ENCODE measurements around the gene CALR3. TPM values are rescaled to one million over a fixed set of nuclear protein-coding genes. Genes with fewer than 3 reads are reported as not detected.

CALR3 gene
- total and polyA plus RNA-seq, 4 donors: 0.05 to 0.08 TPM; not detected in 2

GRCh38 chr19:16509141-16510061 lies 13.4 kb upstream of the CALR3 start:
- H3K4me1 ChIP-seq (ENCODE audit: control insufficient read depth in 4 of 4, insufficient read depth in 4 of 4, low read length in 3 of 4): peaks cover 0 to 2% (median 0%) of the 10 kb centered on the region in 4 donors
- H3K9me3 ChIP-seq (ENCODE audit: control insufficient read depth in 4 of 4, low read length in 3 of 4): no peaks in the 10 kb centered on the region
- no peak overlapping the region for H3K9ac ChIP-seq (ENCODE audit: low read depth in 1 of 2, low read length in 2 of 2)
- WGBS: 95% methylated on average over 28 of the region's 28 CpGs
- TF ChIP-seq, protein P1, sequence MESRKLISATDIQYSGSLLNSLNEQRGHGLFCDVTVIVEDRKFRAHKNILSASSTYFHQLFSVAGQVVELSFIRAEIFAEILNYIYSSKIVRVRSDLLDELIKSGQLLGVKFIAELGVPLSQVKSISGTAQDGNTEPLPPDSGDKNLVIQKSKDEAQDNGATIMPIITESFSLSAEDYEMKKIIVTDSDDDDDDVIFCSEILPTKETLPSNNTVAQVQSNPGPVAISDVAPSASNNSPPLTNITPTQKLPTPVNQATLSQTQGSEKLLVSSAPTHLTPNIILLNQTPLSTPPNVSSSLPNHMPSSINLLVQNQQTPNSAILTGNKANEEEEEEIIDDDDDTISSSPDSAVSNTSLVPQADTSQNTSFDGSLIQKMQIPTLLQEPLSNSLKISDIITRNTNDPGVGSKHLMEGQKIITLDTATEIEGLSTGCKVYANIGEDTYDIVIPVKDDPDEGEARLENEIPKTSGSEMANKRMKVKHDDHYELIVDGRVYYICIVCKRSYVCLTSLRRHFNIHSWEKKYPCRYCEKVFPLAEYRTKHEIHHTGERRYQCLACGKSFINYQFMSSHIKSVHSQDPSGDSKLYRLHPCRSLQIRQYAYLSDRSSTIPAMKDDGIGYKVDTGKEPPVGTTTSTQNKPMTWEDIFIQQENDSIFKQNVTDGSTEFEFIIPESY (IDR thresholded peaks at IDR 0.05): no peak
- TF ChIP-seq NR2F2 (IDR thresholded peaks at IDR 0.05): no peak
- TF ChIP-seq, protein P2, sequence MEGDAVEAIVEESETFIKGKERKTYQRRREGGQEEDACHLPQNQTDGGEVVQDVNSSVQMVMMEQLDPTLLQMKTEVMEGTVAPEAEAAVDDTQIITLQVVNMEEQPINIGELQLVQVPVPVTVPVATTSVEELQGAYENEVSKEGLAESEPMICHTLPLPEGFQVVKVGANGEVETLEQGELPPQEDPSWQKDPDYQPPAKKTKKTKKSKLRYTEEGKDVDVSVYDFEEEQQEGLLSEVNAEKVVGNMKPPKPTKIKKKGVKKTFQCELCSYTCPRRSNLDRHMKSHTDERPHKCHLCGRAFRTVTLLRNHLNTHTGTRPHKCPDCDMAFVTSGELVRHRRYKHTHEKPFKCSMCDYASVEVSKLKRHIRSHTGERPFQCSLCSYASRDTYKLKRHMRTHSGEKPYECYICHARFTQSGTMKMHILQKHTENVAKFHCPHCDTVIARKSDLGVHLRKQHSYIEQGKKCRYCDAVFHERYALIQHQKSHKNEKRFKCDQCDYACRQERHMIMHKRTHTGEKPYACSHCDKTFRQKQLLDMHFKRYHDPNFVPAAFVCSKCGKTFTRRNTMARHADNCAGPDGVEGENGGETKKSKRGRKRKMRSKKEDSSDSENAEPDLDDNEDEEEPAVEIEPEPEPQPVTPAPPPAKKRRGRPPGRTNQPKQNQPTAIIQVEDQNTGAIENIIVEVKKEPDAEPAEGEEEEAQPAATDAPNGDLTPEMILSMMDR (IDR thresholded peaks at IDR 0.05; ENCODE audit: low read depth, low read length, missing input control): no peak
- no peak overlapping the region for H3K27ac ChIP-seq (ENCODE audit: low read depth in 1 of 2, low read length in 2 of 2)
- no peak overlapping the region for H3K4me3 ChIP-seq (ENCODE audit: low read depth in 1 of 3, low read length in 3 of 3)
- no peaks in the 10 kb centered on the region for H3K27me3 ChIP-seq (ENCODE audit: control insufficient read depth in 4 of 4, insufficient read depth in 4 of 4, low read length in 3 of 4)
- peaks cover 3 to 6% (median 4%) of the 10 kb centered on the region in 4 donors for H3K36me3 ChIP-seq (ENCODE audit: control insufficient read depth in 4 of 4, insufficient read depth in 3 of 4, low read depth in 1 of 4, low read length in 3 of 4)
- no peak for DNase-seq (ENCODE audit: low spot score)

DNA sequence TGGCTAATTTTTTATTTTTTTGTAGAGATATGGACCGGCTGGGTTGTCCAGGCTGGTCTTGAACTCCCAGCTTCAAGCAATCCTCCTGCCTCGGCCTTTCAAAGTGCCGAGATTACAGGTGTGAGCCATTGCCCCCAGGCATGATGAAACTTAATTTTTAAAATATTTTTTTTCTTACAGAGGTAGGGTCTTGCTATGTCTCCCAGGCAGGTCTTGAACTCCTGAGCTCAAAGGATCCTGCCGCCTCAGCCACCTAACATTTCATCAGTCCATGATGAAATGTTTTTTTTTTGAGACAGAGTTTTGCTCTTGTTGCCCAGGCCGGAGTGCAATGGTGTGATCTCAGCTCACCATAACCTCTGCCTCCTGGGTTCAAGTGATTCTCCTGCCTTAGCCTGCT lies 12.6 kb upstream of the CALR3 start:
- H3K27ac ChIP-seq (ENCODE audit: low read depth in 1 of 2, low read length in 2 of 2): no peak overlapping the region
- TF ChIP-seq EGR1 (IDR thresholded peaks at IDR 0.05; ENCODE audit: low read depth in 2 of 2) (no peak), YY1 (IDR thresholded peaks at IDR 0.05) (no peak), RAD21 (IDR thresholded peaks at IDR 0.05) (no peak), RXRA (IDR thresholded peaks at IDR 0.05) (no peak), TAF1 (conservative IDR thresholded peaks at IDR 0.05) (no peak)
- TF ChIP-seq, protein P3, sequence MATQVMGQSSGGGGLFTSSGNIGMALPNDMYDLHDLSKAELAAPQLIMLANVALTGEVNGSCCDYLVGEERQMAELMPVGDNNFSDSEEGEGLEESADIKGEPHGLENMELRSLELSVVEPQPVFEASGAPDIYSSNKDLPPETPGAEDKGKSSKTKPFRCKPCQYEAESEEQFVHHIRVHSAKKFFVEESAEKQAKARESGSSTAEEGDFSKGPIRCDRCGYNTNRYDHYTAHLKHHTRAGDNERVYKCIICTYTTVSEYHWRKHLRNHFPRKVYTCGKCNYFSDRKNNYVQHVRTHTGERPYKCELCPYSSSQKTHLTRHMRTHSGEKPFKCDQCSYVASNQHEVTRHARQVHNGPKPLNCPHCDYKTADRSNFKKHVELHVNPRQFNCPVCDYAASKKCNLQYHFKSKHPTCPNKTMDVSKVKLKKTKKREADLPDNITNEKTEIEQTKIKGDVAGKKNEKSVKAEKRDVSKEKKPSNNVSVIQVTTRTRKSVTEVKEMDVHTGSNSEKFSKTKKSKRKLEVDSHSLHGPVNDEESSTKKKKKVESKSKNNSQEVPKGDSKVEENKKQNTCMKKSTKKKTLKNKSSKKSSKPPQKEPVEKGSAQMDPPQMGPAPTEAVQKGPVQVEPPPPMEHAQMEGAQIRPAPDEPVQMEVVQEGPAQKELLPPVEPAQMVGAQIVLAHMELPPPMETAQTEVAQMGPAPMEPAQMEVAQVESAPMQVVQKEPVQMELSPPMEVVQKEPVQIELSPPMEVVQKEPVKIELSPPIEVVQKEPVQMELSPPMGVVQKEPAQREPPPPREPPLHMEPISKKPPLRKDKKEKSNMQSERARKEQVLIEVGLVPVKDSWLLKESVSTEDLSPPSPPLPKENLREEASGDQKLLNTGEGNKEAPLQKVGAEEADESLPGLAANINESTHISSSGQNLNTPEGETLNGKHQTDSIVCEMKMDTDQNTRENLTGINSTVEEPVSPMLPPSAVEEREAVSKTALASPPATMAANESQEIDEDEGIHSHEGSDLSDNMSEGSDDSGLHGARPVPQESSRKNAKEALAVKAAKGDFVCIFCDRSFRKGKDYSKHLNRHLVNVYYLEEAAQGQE (IDR thresholded peaks at IDR 0.05): no peak
- TF ChIP-seq, protein P4, sequence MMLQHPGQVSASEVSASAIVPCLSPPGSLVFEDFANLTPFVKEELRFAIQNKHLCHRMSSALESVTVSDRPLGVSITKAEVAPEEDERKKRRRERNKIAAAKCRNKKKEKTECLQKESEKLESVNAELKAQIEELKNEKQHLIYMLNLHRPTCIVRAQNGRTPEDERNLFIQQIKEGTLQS (IDR thresholded peaks at IDR 0.05): no peak
- TF ChIP-seq, protein P2 (IDR thresholded peaks at IDR 0.05; ENCODE audit: low read depth, low read length, missing input control): no peak

More for the DNA sequence above, 12.6 kb upstream of the CALR3 start:
- WGBS: 96% methylated on average over 5 of the region's 5 CpGs
- DNase-seq (ENCODE audit: low spot score): no peak
- H3K4me3 ChIP-seq (ENCODE audit: low read depth in 1 of 3, low read length in 3 of 3): no peak overlapping the region
- H3K4me1 ChIP-seq (ENCODE audit: control insufficient read depth in 4 of 4, insufficient read depth in 4 of 4, low read length in 3 of 4): peaks cover 0 to 2% (median 0%) of the 10 kb centered on the region in 4 donors
- H3K9me3 ChIP-seq (ENCODE audit: control insufficient read depth in 4 of 4, low read length in 3 of 4): no peaks in the 10 kb centered on the region
- peaks cover 3 to 9% (median 8%) of the 10 kb centered on the region in 4 donors for H3K36me3 ChIP-seq (ENCODE audit: control insufficient read depth in 4 of 4, insufficient read depth in 3 of 4, low read depth in 1 of 4, low read length in 3 of 4)
- H3K9ac ChIP-seq (ENCODE audit: low read depth in 1 of 2, low read length in 2 of 2): no peak overlapping the region
- no peaks in the 10 kb centered on the region for H3K27me3 ChIP-seq (ENCODE audit: control insufficient read depth in 4 of 4, insufficient read depth in 4 of 4, low read length in 3 of 4)
